Tongue (tissue), 2 donors: ENCODE results near the gene BIRC5. TPM values are rescaled to one million over a fixed set of nuclear protein-coding genes. Genes with fewer than 3 reads are reported as not detected.
A peak's percentile ranks its signal among the peaks of the same experiment; 100 is the strongest.

Experiments used
- DNase-seq: peaks from one replicate; pipeline ENCODE4 v3.0.0-alpha.2; 2015
- total RNA-seq: library from RNA; depleted of rRNA; stranded (reverse); fragments of >200 nt; gene quantifications from one replicate; pipeline ENCODE4 v1.2.3, GENCODE V29; 2014

The BIRC5 gene
- total RNA-seq, 1 donor from 2014 or later: 20.1 TPM

GRCh38 chr17:78184351-78184750, 29.7 kb upstream of the BIRC5 start:
- DNase-seq: peak; percentile 80

- no peak for DNase-seq
Observed at GRCh38 chr17:78184868-78185267, 29.2 kb upstream of the BIRC5 start.

DNA sequence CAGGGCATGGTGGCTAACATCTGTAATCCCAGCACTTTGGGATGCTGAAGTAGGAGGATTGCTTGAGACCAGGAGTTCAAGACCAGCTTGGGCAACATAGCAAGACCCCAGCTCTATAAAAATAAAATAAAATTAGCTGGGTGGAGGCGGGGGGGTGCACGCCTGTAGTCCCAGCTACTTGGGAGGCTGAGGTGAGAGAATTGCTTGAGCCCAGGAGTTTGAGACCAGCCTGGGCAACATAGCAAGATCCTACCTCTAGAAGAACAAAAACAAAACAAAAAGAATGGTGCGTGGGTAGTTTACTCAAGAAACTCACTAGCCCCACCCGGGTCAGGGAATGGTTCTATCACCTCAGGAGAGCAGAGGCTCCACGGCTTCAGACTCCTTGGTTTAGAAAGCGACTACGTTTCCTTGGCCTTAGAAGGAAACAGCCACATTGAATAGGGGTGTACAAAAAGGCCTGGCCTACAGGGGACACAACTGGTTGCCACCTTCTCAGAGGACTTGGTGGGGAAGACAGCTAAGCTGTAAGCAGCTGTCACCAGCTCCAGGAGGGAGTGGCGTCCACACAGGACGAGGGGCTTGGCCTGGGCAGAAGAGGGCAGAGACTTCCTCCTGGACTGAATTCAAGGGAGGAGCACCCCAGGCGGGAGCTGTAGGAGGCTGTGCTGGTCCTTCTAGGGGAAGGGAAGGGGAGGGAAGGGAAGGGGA, 27.9 kb upstream of the BIRC5 start:
- DNase-seq: peak; percentile 77

DNA sequence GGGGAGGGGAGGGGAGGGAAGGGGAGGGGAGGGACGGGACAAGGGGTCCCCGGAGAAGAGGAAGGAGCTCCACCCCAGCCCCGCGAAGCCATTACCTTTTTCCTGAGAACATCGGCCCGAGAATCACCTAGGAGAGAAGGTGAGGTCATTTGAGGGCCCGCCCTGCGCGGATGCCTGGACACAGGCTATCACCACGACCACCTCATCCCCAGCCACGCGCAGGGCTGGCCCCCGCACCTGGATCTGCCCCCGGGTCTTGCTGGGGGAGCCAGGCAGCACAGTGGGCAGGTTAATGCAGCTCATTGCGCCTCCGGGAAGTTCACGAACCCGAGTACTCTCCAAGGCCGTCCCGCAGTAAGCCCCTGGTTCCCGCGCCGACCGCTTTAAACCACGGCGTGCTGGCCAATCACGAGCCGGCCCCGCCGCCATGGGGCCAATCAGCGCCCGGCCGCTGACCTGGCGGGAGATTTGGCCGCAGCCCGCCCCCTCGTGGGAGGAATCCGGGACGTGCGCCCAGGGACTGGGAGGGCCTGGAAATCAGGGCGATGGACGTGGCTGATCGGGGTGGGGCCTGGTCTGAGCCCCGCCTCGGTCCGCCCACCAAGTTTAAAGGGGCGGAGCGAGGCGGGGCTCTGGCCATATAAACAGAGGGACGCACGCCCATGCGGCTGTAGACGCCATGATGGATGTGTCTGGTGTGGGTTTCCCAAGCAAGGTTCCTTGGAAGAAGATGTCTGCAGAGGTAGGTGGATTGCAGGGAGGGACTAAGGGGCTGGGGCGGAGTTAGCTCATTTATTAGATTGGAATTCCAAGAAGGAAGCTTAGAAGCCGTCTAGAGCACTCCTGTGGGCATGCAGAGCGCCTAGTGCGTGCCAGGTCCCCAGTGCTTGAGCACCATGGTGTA, 27.1 kb upstream of the BIRC5 start, which contains the start of the genes AFMID and TK1:
AFMID (plus strand) TSS at position 671 of the 904 bp plus-strand sequence; CDS start at position 680, 9 bp downstream.
TK1 (minus strand) TSS at position 361 of the 904 bp plus-strand sequence; CDS start at position 303, 58 bp downstream.
- peak; percentile 98 for DNase-seq

- no peak for DNase-seq
Observed at GRCh38 chr17:78196716-78197115, 17.3 kb upstream of the BIRC5 start.

DNA sequence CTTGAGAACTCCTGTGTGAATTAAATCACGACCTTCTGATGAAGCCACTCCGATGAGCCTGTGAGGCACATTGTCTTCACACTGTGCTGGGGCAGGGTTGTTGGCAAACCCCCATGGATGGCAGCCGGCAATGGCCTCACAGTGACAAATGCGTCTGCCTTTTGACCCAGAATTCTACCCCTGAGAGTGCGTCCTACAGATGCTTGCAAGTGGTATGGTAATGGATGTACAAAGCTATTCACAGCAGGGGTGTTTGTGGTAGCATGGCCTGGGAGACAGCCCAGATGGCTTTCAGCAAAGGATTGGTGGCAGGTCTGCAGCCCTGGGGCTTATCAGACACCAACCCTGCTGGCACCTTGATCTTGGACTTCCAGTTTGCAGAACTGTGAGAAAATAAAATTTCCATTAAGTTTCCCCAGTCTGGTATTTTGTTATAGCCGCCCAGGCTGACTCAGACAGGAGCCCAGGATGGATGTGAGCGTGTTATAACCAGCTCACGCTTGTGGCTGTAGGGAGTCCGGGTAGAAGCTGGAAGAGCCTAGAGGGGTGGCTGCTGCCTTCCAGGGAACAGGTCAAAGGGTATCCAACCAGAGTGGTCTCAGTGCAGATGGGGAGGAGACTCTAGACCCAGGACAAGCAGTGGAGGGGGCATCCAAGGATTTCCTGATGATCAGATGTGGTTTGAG, 16.8 kb upstream of the BIRC5 start:
- no peak for DNase-seq

GRCh38 chr17:78200451-78200850, 13.6 kb upstream of the BIRC5 start:
- no peak for DNase-seq

GRCh38 chr17:78202666-78203065, 11.4 kb upstream of the BIRC5 start:
- no peak for DNase-seq

- DNase-seq: no peak
Observed at GRCh38 chr17:78204387-78205123, 9.5 kb upstream of the BIRC5 start.

GRCh38 chr17:78205124-78205775, 8.8 kb upstream of the BIRC5 start:
- no peak for DNase-seq

GRCh38 chr17:78206298-78206697, 7.8 kb upstream of the BIRC5 start:
- DNase-seq: no peak

GRCh38 chr17:78208486-78208885, 5.6 kb upstream of the BIRC5 start:
- no peak for DNase-seq

DNA sequence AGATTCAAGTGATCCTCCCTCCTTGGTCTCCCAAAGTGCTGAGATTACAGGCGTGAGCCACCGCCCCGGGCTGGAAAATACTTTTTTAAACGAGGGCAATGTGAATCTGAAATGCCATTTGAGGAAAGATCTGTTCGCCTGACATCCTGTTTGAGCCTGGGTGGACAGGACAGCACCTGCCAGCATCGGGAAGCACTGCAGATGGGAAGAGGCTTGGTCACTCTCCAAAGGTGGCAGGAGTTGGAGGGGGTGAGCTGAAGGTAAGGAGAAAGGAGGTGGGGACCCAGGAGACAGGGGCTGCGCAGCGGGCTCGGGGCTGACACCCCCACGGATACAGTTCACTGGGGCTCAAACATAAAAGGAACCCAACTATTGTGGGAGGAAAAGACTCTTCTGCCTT, 3.9 kb upstream of the BIRC5 start:
- no peak for DNase-seq

- no peak for DNase-seq
Observed at GRCh38 chr17:78211032-78211431, 3.0 kb upstream of the BIRC5 start.

- no peak for DNase-seq
Observed at GRCh38 chr17:78214706-78215061, 631 bp downstream of the BIRC5 start.

DNA sequence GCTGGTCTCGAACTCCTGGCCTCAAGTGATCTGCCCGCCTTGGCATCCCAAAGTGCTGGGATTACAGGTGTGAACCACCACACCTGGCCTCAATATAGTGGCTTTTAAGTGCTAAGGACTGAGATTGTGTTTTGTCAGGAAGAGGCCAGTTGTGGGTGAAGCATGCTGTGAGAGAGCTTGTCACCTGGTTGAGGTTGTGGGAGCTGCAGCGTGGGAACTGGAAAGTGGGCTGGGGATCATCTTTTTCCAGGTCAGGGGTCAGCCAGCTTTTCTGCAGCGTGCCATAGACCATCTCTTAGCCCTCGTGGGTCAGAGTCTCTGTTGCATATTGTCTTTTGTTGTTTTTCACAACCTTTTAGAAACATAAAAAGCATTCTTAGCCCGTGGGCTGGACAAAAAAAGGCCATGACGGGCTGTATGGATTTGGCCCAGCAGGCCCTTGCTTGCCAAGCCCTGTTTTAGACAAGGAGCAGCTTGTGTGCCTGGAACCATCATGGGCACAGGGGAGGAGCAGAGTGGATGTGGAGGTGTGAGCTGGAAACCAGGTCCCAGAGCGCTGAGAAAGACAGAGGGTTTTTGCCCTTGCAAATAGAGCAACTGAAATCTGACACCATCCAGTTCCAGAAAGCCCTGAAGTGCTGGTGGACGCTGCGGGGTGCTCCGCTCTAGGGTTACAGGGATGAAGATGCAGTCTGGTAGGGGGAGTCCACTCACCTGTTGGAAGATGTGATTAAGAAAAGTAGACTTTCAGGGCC, 5.5 kb downstream of the BIRC5 start:
- DNase-seq: no peak

- DNase-seq: no peak
Observed at GRCh38 chr17:78223061-78223460, 9.0 kb downstream of the BIRC5 start.

- DNase-seq: no peak
Observed at GRCh38 chr17:78223765-78224164, 9.7 kb downstream of the BIRC5 start.

DNA sequence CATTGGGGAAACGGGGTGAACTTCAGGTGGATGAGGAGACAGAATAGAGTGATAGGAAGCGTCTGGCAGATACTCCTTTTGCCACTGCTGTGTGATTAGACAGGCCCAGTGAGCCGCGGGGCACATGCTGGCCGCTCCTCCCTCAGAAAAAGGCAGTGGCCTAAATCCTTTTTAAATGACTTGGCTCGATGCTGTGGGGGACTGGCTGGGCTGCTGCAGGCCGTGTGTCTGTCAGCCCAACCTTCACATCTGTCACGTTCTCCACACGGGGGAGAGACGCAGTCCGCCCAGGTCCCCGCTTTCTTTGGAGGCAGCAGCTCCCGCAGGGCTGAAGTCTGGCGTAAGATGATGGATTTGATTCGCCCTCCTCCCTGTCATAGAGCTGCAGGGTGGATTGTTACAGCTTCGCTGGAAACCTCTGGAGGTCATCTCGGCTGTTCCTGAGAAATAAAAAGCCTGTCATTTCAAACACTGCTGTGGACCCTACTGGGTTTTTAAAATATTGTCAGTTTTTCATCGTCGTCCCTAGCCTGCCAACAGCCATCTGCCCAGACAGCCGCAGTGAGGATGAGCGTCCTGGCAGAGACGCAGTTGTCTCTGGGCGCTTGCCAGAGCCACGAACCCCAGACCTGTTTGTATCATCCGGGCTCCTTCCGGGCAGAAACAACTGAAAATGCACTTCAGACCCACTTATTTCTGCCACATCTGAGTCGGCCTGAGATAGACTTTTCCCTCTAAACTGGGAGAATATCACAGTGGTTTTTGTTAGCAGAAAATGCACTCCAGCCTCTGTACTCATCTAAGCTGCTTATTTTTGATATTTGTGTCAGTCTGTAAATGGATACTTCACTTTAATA, 10.4 kb downstream of the BIRC5 start:
- peak; percentile 55 for DNase-seq
